ENCODE data around the gene BIN1. TPM values are rescaled to one million over a fixed set of nuclear protein-coding genes. Genes with fewer than 3 reads are reported as not detected.

The BIN1 gene
- total RNA-seq, 1 donor from 2014 or later, result 62.8 TPM

DNA sequence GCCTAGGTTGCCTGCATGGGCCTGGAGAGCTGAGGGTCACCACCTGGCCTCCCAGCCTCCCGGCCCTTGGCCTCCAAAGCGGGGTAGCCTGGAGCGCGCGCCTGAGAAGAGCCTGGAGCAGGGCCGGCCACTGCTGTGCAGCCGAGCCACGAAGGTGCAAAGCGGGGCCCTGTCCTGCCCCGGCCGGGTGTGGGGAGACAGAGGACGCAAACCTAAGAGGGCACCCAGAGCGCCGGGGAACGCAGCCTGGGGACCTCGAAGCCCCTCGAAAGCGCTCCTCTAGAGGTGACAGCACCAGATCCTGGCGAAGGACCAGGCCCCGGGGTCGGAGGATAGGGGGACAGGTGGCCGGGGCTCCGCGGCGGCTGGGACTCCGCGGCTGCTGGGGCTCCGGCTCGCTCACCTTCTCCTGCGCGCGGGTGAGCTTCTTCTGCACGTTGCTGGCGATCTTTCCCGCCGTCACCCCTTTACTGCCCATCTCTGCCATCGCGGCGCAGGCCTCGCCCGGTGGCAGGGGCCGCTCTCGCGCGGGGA lies 430 bp downstream of the BIN1 start:
- ATAC-seq (peak; percentile 13), DNase-seq (ENCODE audit: low spot score) (peak; percentile 70)
- intact Hi-C loops (cut with DNase I), result loop anchor here (5.0 kb wide), 1 partner anchor 39 kb away; no protein-coding TSS in a partner anchor

DNA sequence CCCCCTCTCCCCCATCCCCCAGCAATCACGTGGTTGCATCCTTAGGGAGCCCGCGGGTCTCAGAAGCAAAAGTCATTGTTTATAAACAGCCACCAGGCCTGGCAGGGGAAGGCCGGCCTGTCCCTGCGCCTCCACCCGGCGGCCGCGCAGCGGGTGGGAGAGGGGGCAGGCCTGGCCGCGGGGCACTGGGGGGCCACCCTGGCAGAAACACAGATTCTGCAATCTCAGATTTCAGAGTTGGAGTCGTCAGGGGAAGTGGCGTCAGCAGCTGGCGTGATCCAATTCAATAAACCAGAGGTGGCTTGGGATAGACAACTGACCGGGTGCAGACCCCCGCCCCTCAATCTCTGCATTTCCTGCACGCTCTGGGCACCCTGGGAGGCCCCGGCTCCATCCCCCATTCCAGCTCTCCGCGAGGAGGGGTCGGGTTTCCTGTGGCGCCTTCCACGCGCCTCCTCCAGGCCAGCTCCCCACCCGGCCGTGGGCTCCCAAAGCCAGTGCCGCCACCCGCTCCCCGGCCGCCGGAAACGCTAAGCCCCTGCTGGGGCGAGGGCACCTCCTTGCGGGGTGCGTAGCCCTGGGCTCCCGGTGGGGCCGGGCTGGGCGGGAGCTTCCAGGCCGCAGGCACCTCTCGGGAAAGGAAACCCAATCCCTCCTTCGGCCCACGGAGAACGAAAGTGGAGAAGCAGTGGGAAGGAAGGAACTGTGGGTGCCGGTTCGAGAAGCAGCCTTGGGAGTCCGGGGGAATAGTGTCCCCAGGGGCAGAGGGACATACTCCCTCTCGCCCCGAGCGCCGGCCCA lies 1.1 kb downstream of the BIN1 start:
- ATAC-seq (peak; percentile 21), DNase-seq (ENCODE audit: low spot score) (peak; percentile 69)
- intact Hi-C loops (cut with DNase I), result loop anchor here (5.0 kb wide), 1 partner anchor 39 kb away; no protein-coding TSS in a partner anchor

- ATAC-seq (no peak), DNase-seq (ENCODE audit: low spot score) (no peak)
- intact Hi-C loops (cut with DNase I), result loop anchor here (5.0 kb wide), 1 partner anchor 38 kb away; no protein-coding TSS in a partner anchor
Measured at GRCh38 chr2:127104881-127105655, 1.9 kb downstream of the BIN1 start.

- ATAC-seq (no peak), DNase-seq (ENCODE audit: low spot score) (no peak)
- intact Hi-C loops (cut with DNase I), result no loop called here
Measured at GRCh38 chr2:127104166-127104660, 2.7 kb downstream of the BIN1 start.

- intact Hi-C loops (cut with DNase I), result no loop called here
- no peak for ATAC-seq
- peak; percentile 61 for DNase-seq (ENCODE audit: low spot score)
Measured at GRCh38 chr2:127103243-127104165, 3.5 kb downstream of the BIN1 start.

DNA sequence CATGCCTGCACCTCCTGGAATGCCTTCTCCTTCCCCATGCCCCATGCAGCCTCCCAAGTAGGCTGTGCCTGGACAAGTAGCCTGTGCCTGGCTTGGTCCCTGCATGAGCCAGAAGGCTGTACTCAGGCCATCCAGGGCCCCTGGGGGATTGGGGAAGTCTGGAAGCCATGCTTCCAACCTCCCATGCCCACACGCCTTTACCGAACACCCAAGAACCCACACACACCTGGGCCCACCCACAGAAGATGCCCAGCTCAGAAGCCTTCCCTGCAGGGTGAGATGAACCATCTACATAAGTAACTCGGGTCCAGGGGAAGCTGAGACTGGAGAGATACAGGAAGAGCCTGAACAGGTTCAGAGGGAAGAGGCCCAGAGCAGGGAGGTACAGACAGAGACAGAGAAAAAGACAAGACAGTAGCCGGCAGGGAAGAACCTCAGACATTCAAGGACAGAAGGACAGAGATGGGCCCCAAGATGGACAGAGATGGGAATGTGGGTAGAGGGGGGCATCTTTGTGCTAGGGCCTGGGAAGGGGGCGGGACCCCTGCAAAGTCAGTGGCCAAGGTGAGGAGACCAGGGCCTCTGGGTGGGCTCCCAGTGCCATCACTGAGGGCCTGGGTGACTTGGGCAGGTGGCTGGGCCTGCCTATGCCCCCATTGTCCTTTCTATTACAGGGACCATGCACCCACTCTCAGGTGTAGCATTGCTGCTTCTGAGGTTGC lies 4.3 kb downstream of the BIN1 start:
- intact Hi-C loops (cut with DNase I), result no loop called here
- peak; percentile 56 for DNase-seq (ENCODE audit: low spot score)

GRCh38 chr2:127101756-127102477 lies 5.0 kb downstream of the BIN1 start:
- intact Hi-C loops (cut with DNase I), result no loop called here
- DNase-seq (ENCODE audit: low spot score), result peak; percentile 39

More for the DNA sequence above, 4.3 kb downstream of the BIN1 start:
- no peak for ATAC-seq

GRCh38 chr2:127101048-127101611 lies 5.8 kb downstream of the BIN1 start:
- no peak for ATAC-seq
- DNase-seq (ENCODE audit: low spot score), result peak; percentile 45
- intact Hi-C loops (cut with DNase I), result no loop called here

More at GRCh38 chr2:127101756-127102477, 5.0 kb downstream of the BIN1 start:
- no peak for ATAC-seq

GRCh38 chr2:127100251-127101047 lies 6.5 kb downstream of the BIN1 start:
- ATAC-seq (no peak), DNase-seq (ENCODE audit: low spot score) (peak; percentile 52)
- intact Hi-C loops (cut with DNase I), result no loop called here

- ATAC-seq (no peak), DNase-seq (ENCODE audit: low spot score) (peak; percentile 61)
- intact Hi-C loops (cut with DNase I), result no loop called here
Measured at GRCh38 chr2:127098711-127099110, 8.2 kb downstream of the BIN1 start.

DNA sequence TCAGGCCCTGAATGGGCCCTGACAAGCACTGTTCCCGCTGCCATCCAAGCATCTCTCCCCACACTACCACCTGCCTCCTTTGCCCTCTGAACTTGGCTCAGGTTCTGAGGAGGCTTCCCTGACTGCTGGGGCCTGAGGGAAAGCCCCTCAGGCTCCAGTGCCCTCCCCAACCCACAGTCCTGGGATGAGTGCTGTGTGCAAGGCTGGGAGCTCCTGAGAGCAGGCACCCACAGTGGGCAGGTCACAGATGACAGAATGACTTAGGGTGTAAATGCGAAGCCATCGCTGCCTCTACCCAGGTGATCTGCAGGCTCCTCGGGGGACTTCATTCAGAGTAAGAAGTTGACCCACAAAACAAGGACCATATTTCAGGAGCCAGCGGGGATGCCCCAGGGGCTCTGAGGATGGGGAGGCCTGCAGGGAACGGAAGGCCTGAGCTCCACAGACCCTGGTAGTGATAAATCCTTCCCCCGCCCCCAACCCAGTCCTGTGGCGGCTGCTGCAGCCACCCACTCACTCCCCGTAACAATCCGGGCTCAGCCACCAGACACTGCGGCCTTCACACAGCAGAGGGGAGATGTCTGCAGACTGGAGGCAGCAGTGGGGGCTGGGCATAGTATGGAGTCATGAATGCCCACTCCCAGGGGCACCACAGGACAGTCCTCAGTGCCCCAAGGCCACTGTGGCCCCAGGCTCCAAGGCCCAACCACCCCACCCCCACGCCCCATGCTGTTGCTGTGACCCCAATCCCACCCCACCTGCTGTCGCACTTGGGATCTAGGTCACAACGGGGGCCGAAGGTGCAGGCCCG lies 8.9 kb downstream of the BIN1 start:
- DNase-seq (ENCODE audit: low spot score), result peak; percentile 56

DNA sequence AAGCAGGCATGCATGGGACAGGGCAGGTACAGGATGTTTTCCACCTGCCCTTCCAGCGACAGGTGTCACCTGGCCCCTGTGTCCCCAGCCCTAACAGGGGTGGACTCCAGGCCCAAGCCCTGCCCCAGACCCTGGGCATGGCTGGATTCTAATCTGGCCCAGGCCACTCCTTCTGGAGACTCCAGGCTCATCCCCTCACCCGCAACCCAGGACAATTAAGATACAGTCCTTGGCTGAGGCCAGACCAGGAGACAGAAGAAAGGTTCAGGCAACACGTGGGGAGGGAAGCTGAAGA lies 9.5 kb downstream of the BIN1 start:
- intact Hi-C loops (cut with DNase I), result no loop called here
- DNase-seq (ENCODE audit: low spot score) (no peak), ATAC-seq (no peak)

More for the DNA sequence above, 8.9 kb downstream of the BIN1 start:
- intact Hi-C loops (cut with DNase I), result no loop called here
- ATAC-seq, result no peak

DNA sequence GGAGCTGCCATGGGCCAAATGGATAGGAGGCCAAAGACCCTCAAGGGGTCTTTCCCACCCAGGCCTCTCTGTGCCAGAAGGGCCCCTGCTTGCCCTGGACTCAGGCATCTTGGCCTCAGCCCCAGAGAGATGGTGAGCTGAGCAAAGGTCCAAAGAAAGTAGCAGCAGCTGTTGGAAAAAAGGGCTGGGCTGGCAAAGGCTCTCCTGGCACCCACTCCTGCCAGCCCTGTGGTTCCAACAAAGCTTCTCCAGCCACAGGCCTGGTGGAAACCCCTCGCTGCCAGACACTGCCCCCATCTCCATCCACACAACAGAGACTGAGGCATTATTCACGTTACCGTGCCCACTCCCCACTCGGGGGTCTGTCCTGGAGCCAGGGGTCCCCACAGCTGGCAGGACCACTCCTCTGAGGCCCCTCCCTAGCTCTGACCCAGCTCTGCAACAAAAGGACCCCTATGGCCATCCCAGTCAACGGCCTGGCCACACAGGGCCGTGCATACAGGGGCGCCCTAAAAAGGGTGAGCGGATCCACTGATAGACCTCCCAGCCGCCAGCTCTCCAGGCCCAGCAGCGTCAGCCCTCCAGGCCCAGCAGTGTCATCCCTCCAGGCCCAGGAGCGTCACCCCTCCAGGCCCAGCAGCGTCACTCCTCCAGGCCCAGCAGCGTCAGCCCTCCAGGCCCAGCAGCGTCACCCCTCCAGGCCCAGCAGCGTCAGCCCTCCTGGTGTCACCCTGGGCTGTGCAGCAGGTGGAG lies 10.1 kb downstream of the BIN1 start:
- intact Hi-C loops (cut with DNase I), result no loop called here
- peak; percentile 55 for DNase-seq (ENCODE audit: low spot score)
- no peak for ATAC-seq

- ATAC-seq (no peak), DNase-seq (ENCODE audit: low spot score) (peak; percentile 53)
- intact Hi-C loops (cut with DNase I), result no loop called here
Measured at GRCh38 chr2:127096280-127096679, 10.7 kb downstream of the BIN1 start.

GRCh38 chr2:127095784-127096183 lies 11.2 kb downstream of the BIN1 start:
- ATAC-seq (no peak), DNase-seq (ENCODE audit: low spot score) (peak; percentile 33)
- intact Hi-C loops (cut with DNase I), result no loop called here
